Amygdala (tissue), 56 donors: ENCODE data around the gene REEP6.
"Not testable (repeated sequence)": the region's sequence is repeated elsewhere in the genome, so short reads cannot be mapped to it uniquely, and the experiment has no call there.

ENCODE experiments used
- DNase-seq, 56 donors: peaks; one replicate each; lab custom pipeline; 2025; lab: John Stamatoyannopoulos, UW

REEP6 gene

DNA sequence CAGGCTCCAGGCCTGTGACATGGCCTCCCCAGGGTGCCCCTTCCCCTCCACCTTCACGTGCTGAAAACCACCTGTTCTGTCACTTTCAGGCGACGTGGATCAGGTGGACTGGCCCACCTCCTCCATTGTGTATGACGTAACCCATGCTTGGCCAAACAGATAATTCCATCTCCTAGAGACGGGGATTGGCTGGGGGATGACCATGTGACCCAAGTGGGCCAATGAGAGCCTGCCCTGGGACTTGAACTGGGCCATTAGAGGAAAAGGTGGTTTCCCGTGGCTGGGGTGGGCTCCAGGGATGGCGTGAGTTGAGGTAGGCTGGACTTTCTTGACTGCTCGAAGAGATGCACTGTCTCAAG, 25.4 kb downstream of the REEP6 start:
- DNase-seq: no peak

DNA sequence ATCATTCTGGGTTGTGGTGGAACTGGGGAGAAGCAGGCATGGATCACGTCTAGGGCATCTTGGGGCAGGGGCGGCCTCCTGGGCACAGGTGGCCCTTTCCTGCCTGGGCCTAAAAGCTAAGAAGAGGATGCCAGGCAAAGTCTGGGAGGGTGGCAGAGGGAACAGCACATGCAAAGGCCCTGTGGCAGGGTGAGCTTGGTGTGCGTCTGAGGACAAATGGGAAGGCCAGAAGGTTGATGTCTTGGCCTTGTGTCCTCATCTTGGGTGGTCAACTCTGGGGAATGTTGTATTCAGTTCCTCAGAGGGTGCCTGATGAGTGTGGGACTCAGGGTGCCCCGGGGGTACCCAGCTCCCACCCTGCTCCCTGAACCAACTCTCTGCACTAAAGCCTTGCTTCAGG, 27.5 kb downstream of the REEP6 start:
- DNase-seq: no peak

DNA sequence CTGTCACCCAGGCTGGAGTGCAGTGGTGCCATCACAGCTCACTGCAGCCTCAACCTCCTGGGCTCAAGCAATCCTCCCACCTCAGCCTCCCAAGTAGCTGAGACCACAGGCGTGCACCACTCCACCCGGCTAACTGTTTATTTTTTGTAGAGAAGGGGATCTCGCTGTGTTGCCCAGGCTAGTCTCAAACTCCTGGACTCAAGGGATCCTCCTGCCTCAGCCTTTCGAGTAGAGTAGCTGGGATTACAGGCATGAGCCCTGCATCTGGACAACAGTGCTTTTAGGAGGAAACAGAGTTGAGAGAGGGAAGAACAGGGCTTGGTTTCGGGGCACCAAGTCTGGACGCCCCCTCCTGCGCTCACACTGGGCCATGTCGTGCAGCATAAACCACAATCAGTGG, 28.8 kb downstream of the REEP6 start:
- DNase-seq: not testable (repeated sequence)

DNA sequence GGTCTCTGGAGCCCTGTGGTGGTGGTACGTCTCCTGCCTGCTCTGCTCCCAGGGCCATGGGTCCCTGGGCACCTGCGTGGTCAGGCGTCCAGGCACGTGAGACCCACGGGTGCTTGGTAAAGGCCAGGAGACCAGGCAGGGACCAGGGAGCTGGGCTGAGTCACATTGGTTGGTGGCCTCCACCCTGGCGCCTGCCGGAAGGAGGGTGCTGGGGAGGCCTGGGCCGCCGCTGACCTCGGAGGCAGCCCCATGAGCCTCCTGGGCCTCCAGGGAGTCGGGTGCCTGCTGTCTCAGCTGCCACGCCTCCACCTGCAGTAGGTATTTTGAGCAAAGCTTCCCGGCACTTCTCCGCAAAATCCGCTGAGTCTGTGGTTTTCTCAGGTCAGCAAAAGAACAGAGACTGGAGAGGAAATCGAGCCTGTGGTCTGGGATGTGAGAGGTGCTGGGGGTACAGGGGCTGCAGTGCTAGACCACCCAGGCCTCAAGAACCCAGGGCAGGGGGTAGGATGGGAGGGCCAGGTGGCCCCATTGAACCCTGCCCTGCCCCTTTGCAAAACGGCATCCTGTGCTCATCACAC, 29.3 kb downstream of the REEP6 start:
- DNase-seq: no peak

DNA sequence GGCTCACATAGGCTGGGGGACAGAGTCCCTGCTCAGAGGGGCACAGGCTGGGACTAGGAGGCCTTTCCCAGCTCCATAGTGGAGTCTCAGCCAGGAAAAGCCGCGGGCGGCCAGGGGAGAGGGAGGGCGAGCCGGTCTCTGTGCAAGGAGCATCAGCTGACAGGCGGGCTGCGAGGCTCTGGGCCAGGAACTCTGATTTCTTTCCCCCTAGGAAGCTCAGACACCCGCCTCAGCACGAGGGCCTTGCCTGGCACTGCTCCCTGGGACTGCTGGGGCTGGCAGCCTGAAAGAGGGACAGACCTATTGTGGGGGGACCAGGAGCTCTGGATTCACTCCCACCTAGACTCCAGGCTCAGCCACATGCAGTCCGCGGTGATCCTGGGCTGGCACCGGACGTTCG, 30.7 kb downstream of the REEP6 start:
- DNase-seq: peak in 48 of 56 donors; percentile 5 to 87 (median 53)

DNA sequence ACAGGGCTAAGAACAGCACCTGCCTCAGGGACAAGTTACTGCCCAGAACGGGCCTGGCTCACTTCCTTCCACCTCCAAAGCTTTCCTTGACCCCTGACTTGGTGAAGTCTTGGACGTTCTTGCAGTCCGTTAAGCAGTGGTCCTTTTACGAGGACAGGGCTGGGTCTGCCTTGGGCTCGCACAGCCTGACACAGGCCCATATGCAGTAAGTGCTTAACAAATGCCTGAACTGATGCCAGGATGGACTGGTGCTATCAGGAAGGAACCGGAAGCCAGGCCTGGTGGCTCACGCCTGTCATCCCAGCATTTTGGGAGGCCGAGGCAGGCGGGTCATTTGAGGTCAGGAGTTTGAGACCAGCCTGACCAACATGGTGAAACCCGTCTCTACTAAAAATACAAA, 31.1 kb downstream of the REEP6 start:
- DNase-seq: no peak

DNA sequence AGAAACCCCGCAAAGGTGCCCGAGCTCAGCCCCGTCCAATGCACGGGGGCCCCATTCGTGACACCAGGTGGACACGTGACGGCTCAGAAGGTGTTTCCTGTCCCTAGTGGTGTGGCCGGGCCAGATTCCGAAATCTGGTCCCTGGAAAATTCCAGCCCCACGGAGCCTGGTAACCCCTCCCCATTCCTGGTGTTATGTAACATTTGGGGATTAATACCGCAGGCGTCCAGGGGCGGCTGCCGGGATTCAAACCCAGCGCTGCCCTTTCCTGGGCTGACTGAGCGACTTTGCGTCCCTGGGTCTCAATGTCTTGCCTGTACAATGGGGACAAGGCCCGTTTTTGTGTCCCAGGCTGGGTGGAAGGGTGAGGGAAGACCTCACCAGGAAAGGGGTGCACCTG, 31.9 kb downstream of the REEP6 start:
- DNase-seq: peak in 1 of 56 donors; percentile 14

DNA sequence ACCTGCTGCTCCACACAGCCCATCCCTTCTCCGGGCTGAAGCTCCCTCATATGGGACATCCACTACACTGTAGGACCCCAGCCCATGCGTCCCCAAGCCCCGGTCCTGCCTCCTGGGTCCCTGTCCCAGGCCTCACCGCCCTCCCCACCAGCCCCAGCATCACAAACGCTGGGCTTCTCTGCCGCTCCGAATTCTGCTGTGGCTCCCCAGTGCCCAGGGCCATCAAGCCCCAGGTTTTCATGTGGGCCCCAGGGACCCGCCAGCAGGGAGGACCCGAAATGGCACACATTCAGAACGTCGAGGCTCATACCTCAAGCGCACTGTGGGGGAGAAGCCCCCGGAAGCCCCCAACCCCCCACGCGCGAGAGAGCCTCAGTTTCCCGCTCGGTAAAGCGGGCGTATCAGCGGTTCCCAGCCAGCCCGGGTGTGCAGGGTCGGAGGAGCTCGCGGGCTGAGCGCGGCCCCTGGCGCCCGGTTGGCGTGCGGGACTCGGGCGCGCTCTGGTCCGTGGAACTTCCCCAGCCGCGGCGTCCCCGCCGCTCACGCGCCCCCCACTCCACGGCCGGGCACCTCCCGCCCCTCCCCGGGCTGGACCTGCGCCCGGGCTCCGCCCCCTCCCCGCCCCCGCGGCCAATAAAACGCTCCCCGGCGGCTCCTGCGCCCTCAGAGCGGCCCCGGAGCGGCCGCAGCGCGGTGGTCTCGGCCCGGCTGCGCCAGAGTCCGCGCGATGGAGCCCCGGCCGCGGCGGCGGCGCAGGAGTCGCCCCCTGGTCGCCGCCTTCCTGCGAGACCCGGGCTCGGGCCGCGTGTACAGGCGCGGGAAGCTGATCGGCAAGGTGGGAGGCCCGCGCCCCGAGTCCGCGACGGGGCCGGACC, 32.7 kb downstream of the REEP6 start, which contains the start of gene PLK5:
Gene PLK5, plus strand, starts transcription at position 666 of the 875 bp plus-strand sequence. CDS start 2,920 bp downstream, outside the sequence.
- DNase-seq: peak in 19 of 56 donors; percentile 1 to 64 (median 23)

DNA sequence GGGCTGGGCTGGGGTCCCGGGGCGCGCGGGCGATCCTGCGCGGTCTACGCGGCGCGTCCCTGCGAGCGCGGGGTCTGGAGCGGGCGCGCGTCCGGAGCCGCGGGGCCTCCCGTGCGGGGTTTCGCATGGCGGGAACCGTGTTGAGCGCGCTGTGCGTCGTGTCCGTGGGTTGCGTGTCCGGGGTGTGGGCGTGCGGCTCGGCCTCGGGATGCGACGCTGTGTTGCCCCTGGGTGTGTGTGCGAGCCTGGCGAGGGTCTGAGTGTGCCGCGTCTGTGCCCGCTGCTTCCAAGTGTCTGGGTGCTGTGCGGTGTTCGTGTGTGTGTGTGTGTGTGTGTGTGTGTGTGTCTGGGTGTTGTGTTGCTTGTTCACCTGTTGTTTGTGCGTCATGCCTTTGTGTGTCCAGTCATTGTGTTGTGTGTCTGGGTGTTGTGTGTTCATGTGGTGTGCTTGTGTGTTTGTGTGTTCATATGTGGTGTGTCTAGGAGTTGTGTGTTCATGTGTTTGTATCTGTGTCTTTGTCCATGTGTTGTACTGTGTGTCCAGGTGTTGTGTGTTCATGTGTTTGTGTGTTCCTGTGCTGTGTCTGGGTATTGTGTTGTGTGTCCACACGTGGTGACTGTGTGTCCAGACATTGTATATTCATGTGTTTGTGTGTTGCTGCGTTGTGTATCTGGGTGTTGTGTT, 33.4 kb downstream of the REEP6 start:
- DNase-seq: no peak

DNA sequence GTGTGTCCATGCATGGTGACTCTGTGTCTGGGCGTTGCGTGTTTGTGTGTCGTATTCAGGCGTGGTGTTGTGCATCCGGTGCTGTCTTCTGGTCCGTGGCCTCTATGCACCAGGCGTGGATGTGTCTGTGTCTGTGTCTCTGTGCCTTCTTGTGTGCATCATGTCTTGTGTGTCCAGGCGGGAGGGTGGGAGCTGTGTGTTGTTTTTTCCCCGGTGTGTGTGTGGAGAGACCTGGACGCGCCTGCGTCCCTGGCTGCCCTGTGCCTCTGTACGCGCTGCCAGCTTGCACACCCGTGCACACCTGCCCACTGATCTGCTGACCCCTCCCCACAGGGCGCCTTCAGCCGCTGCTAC, 34.0 kb downstream of the REEP6 start:
- DNase-seq: peak in 1 of 56 donors; percentile 3

DNA sequence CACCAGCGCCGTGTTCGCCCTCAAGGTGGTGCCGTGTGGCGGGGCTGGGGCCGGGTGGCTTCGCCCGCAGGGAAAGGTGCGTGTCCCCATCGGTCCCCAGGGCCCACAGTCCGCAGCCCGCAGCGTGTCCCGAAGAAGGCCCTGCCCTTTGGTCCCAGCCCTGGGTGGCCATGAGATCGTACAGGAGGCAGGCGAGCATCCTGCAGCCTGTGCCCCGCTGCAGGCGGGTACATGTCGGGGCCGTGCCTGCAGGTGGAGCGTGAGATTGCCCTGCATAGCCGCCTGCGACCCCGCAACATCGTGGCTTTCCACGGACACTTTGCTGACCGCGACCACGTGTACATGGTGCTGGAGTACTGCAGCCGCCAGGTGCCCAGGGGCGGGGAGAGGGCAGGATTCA, 34.4 kb downstream of the REEP6 start:
- no peak for DNase-seq

DNA sequence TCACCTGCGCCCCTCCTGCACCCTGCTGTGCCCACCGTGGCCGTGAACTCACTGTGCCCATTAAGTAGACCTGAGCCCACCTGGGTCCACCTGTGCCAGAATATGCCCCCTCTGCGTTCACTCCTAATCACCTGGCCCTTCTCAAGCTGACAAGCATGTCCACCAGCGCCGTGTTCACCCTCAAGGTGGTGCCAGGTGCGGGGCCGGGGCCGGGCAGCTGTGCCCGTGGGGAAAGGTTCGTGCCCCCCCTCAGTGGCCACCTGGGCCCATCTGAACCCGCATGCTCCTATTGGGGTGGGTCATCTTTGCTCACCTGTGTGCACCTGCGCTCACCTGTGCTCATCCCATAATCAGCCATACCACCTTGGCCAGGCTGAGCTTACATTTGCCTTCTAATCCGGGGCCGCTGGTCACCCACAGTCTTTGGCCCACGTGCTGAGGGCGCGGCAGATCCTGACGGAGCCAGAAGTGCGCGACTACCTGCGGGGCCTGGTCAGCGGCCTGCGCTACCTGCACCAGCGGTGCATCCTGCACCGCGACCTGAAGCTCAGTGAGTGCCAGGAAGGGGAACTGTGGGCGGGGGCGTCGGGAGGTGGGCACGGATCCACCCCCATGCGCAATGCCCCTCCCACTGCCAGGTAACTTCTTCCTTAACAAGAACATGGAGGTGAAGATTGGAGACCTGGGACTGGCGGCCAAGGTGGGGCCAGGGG, 35.2 kb downstream of the REEP6 start:
- no peak for DNase-seq

DNA sequence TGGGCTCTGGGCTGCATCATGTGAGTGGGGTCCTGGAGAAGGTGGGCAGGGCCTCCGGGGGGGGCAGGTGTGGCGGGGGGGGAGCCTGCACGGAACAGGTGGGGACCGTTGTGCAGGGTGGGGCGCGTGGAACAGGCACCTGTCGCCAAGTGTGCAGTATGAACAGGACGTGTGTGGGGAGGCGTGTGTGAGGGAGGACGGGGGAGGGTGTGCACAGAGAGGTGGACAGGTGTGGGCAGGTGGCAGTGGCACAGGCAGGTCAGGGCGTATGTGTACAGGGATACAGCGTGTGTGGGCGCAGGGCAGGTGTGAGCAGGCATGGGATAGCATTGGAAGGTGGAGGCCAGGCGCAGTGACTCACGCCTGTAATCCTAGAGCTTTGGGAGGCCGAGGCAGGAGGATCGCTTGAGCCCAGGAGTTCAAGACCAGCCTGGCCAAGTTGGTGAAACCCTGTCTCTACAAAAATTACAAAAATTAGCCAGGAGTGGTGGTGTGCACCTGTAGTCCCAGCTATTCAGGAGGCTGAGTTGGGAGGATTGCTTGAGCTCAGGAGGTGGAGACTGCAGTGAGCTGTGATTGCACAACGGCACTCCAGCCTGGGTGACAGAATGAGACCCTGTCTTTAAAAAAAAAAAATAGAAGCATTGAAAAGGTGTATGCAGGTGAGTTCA, 36.1 kb downstream of the REEP6 start:
- DNase-seq: no peak

DNA sequence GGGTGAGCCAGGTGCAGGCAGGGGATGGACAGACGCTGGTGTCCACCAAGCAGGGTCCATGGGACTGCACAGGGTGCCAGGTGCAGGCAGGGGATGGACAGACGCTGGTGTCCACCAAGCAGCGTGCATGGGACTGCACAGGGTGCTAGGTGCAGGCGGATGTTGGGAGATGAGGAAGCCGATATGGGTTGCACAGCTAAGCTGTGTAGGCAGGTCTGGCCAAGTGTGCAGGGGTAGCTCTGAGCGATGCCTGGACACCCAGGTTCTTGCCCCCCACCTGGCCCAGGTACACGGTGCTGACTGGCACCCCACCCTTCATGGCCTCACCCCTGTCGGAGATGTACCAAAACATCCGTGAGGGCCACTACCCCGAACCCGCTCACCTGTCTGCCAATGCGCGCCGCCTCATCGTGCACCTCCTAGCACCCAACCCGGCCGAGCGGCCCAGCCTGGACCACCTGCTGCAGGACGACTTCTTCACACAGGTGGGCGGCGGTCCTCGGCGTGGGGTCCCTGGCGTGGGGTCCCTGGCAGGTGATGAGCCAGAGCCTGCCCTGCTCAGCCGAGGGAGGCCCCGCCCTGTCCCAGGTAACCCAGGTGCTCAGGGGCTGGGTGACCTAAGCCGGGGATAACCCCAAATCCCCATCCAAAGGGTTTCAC, 36.8 kb downstream of the REEP6 start:
- DNase-seq: no peak

DNA sequence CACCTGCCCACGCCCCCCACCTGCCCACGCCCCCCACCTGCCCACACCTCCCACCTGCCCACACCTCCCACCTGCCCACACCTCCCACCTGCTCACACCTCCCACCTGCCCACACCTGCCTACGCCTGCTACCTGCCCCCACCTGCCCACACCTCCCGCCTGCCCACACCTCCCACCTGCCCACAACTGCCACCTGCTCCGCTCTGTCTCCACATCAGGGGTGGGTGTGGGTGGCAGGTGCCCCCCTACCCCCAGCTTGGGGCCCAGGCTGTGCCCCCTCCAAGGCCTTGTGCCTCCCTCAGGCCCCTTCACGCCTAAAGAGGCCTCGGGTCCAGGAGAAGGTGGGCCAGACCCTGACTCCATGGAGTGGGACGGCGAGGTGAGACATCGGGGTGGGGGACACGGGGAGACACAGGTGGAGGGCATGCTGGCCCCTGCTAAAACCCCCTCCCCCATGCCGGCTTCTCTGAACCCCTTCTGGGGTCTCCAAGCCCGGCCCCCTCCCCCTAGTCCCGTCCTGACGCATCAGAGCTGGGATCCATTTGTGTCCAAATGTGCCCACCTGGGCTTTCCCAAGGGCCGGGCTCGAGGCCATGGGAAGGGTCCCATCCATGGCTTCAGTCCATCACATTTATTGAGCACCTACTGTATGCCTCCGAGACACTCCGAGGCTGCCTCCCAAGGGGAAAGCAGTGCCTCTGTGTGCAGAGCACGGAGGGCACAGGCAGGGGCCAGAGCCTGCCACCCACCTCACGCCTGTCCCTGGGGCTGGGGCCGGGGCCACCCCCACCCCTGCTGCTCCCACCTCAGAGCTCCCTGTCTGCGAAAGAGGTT, 37.8 kb downstream of the REEP6 start:
- DNase-seq: no peak

DNA sequence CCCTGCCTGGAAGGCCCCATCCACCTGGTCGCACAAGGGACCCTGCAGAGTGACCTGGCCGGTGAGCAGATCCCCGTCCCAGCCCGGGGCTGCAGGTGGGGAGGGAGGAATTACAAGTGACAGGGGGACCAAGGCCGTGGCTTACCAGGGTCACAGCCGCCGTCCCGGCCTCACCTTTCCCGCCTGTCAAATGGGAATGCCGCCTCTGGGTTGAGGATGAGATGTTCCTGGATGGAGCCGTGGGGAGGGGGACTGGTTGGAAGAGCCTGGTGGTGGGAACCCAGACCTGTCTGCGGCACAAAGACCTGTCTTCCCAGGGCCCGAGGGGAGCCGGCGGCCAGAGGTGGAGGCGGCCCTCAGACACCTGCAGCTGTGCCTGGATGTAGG, 38.4 kb downstream of the REEP6 start:
- DNase-seq: no peak

DNA sequence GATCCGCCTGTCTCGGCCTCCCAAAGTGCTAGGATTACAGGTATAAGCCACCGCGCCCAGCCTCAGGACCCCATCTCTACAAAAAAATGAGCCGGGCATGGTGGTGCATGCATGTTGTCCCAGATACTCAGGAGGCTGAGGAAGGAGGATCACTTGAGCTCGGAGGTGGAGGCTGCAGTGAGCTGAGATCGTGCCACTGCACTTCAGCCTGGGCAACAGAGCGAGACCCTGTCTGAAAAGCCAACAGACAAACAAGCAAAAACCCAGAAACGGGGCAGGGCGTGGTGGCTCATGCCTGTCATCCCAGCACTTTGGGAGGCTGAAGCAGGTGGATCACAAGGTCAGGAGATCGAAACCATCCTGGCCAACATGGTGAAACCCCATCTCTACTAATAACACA, 39.9 kb downstream of the REEP6 start:
- DNase-seq: not testable (repeated sequence)

DNA sequence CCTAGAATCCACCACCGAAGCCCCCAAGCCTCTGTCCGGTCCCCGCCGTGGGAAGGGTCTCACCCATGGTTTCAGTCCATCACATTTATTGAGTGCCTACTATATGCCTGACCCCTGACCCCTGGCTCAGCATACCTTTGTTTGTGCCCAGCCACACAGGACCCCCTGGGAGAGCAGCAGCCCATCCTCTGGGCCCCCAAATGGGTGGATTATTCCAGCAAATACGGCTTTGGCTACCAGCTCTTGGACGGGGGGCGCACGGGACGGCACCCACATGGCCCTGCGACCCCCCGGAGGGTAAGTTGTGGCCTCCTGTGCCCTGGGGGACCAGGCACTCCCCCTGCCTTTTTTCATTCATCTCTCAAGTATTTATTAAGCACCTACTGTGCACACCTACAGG, 40.6 kb downstream of the REEP6 start:
- no peak for DNase-seq

DNA sequence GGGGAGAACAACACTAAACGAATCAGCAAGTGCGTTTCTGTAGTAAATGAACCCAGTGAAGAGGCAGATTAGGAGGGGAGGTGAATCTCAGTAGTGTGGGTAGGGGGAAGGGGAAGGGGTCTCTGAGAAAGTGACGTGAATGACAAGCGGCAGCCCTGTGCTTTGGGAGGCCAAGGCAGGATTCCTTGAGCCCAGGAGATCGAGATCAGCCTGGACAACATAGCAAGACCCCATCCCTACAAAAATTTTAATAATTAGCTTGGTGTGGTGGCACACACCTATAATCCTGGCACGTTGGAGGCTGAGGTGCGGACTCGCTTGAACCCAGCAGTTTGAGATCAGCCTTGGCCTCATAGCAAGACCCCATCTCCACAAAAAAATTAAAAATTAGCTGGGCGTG, 41.0 kb downstream of the REEP6 start:
- no peak for DNase-seq
